Body of pancreas (tissue), 4 donors: Measurements from ENCODE around the gene TNIK. TPM values are rescaled to one million over a fixed set of nuclear protein-coding genes. Genes with fewer than 3 reads are reported as not detected.

Experiments
- ATAC-seq: fragments of 150-250 bp; one replicate; pipeline ENCODE4 v1.9.1; 2016
- DNase-seq, 4 donors: peaks; one replicate each; pipeline ENCODE4 v3.0.0-alpha.2; 2019
- H3K27ac ChIP-seq, 4 donors: fragments of 200-600 bp; sonication (generic); 1 replicate in 3 of 4; 2 replicates in 1 of 4; pipeline versions ENCODE4 v1.5.1 to v1.6.1; 2016 to 2019; ENCODE audit warnings: mild to moderate bottlenecking in 1 of 4, mixed read lengths in 1 of 4, moderate library complexity in 1 of 4
- H3K27me3 ChIP-seq, 2 donors: fragments of 200-600 bp; sonication (generic); one replicate each; pipeline ENCODE4 v1.6.0; 2016; ENCODE audit warnings: mild to moderate bottlenecking in 1 of 2
- H3K36me3 ChIP-seq, 2 donors: fragments of 200-600 bp; sonication (generic); replicated peaks in 1 of 2; 2 replicates each; pipeline ENCODE4 v1.5.1; 2016; ENCODE audit warnings: low read depth in 2 of 2; ENCODE audit not compliant: insufficient read depth in 1 of 2
- H3K4me1 ChIP-seq: fragments of 200-600 bp; sonication (generic); one replicate; pipeline ENCODE4 v1.6.0; 2016
- H3K4me3 ChIP-seq, 2 donors: fragments of 200-600 bp; sonication (generic); 1 replicate in 1 of 2; 2 replicates in 1 of 2; pipeline ENCODE4 v1.5.1; 2016 to 2019
- H3K9me3 ChIP-seq, 3 donors: fragments of 200-600 bp; sonication (generic); 1 replicate in 2 of 3; 2 replicates in 1 of 3; pipeline ENCODE4 v1.5.1; 2016
- POLR2A ChIP-seq, 3 donors: fragments of 450-650 bp; IDR thresholded peaks; one replicate each; pipeline ENCODE4 v1.6.1; 2016; ENCODE audit warnings: antibody characterized with exemption in 3 of 3, mild to moderate bottlenecking in 2 of 3
- WGBS, 2 donors: methylation state at CpG; one replicate each; pipeline ENCODE4 v1.1.5; 2017; 5-methylcytosine and 5-hydroxymethylcytosine counted together
- intact Hi-C: fragments of 100-400 bp; cut with DNase I; formaldehyde crosslinking; loops from one replicate; pipeline ENCODE4 v1.15.1; 2023
- total RNA-seq, 2 donors: library from RNA; depleted of rRNA; stranded (reverse); fragments of >200 nt; gene quantifications; one replicate each; pipeline ENCODE4 v1.1.0, GENCODE V29; 2016
- TF ChIP-seq, protein P1 (sequence below), 7 experiments: fragments of 450-650 bp in 4 of 7; fragments of 200-600 bp in 3 of 7; sonication (generic) in 3 of 7; IDR thresholded peaks; one replicate each; pipeline ENCODE4 v1.5.1; 2016 to 2019; ENCODE audit warnings: antibody characterized with exemption in 7 of 7

Gene TNIK
- total RNA-seq, 2 donors from 2014 or later, result 7.6 to 9.6 TPM

DNA sequence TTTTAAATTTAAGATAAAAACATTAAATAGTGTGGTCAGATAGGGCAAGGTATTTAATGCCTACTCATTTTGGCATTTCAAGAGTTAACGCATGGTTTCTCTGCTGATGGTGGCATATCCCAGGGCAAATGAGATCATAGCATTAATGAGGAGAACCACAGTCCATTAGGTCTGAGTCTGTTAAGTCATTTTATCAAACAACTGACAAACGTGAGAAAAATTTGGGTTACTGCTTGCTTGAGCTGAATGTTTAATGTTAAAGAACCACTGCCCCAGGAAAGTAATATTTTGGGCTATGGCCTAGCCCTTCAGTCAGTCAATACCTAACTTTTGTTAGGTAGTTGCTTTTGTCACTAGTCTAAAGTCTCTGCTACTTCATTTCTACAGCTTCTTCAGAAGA is 395.7 kb downstream of the TNIK start:
- DNase-seq, result no peak
- WGBS, 2 donors, result 52 to 56% methylated on average over 2 of the region's 2 CpGs
- no peak for ATAC-seq
- intact Hi-C loops, result no loop called here
- Histone ChIP-seq H3K9me3 (no peaks in the 10 kb centered on the region), H3K4me3 (no peak overlapping the region), H3K27me3 (no peaks in the 10 kb centered on the region), H3K36me3 (no peaks in the 10 kb centered on the region), H3K4me1 (no peaks in the 10 kb centered on the region), H3K27ac (no peak overlapping the region)
- TF ChIP-seq, protein P1, sequence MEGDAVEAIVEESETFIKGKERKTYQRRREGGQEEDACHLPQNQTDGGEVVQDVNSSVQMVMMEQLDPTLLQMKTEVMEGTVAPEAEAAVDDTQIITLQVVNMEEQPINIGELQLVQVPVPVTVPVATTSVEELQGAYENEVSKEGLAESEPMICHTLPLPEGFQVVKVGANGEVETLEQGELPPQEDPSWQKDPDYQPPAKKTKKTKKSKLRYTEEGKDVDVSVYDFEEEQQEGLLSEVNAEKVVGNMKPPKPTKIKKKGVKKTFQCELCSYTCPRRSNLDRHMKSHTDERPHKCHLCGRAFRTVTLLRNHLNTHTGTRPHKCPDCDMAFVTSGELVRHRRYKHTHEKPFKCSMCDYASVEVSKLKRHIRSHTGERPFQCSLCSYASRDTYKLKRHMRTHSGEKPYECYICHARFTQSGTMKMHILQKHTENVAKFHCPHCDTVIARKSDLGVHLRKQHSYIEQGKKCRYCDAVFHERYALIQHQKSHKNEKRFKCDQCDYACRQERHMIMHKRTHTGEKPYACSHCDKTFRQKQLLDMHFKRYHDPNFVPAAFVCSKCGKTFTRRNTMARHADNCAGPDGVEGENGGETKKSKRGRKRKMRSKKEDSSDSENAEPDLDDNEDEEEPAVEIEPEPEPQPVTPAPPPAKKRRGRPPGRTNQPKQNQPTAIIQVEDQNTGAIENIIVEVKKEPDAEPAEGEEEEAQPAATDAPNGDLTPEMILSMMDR (IDR thresholded peaks at IDR 0.05), result no peak
- no peak for TF ChIP-seq POLR2A (IDR thresholded peaks at IDR 0.05)

DNA sequence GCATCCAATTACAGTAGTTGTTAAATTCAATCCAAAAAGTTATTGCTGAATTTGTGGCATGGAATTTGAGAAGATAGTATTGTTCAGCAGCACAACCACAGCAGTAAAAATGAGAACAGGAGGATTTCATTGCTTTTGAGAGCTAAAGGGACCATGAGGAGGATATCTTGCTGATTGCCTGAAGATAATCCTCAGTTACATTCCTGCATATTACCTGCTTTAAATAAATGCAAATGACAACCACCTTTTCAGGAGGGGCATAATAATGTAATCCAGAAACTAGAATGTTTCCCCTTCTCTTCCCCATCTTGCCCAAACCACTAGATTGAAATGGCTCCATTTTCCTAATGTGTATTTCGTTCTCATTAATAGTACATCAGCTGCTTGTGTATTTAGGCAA is 398.5 kb downstream of the TNIK start:
- Histone ChIP-seq H3K27me3 (no peaks in the 10 kb centered on the region), H3K27ac (no peak overlapping the region), H3K4me1 (peaks cover 7% of the 10 kb centered on the region), H3K4me3 (no peak overlapping the region), H3K36me3 (no peaks in the 10 kb centered on the region), H3K9me3 (no peaks in the 10 kb centered on the region)
- TF ChIP-seq, protein P1 (IDR thresholded peaks at IDR 0.05), result no peak
- no peak for TF ChIP-seq POLR2A (IDR thresholded peaks at IDR 0.05)
- ATAC-seq (no peak), DNase-seq (no peak)
- intact Hi-C loops, result no loop called here
- 97 to 100% methylated on average over 1 of the region's 1 CpG for WGBS, 2 donors

DNA sequence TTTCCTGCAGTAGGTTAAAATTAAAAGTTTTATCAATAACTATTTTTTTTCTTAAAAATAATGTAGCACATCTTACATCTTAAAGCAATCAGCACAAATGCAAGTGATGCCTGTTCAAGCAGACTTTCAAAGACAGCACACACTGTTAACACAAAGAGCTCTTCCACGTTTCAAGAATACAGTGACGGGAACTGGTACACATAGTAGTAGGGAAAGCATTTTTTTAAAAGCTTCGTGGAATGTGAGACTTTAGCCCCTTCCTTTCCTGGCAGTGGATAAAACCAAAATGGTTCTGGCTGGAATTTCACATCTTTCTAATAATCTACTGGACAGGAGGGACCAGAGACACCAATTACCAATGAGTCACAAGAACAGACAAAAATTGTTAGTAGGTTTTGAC is 400.2 kb downstream of the TNIK start:
- no peak for DNase-seq
- ATAC-seq, result no peak
- H3K27ac ChIP-seq, result no peak overlapping the region
- H3K4me3 ChIP-seq, result no peak overlapping the region
- intact Hi-C loops, result loop anchor here (10.0 kb wide), 1 partner anchor 505 kb away; no protein-coding TSS in a partner anchor
- H3K9me3 ChIP-seq, result no peaks in the 10 kb centered on the region
- WGBS, 2 donors, result 80 to 92% methylated on average over 3 of the region's 3 CpGs
- TF ChIP-seq, protein P1 (IDR thresholded peaks at IDR 0.05), result no peak
- no peak for TF ChIP-seq POLR2A (IDR thresholded peaks at IDR 0.05)
- H3K36me3 ChIP-seq, result no peaks in the 10 kb centered on the region
- peaks cover 7% of the 10 kb centered on the region for H3K4me1 ChIP-seq
- H3K27me3 ChIP-seq, result no peaks in the 10 kb centered on the region

DNA sequence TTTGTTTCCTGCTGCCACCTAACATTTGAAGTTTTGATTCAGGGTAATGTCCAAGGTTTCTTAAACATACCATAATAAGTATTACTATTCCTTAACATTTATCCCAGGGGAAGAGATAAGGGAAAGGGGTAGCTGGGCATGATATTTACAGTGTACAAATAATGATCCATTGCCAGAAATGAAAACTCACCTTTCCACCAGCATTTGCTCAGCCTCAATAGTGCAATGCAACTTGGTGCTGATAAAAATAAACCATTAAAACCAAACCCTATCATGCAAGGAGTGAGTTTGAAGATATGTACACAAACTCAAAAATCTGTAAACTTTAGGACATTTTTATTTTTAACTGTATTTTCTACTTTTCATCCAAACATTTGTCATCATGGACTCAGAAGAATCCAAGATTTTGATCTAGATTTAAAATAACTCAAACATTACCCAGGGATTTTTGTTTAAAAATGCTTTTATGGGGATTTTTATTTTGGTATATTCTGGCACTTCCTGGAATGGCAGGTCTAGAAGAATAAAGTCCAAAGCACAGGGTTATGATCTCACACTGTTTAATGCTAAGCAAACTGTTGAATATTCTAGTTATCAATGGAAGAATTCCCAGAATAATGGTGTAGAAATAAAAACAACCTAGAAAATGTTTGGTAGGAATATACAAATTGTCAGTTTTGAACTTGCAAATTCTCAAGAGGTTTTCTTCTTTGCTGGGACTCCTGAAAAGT is 401.2 kb downstream of the TNIK start:
- Histone ChIP-seq H3K9me3 (no peaks in the 10 kb centered on the region), H3K27me3 (no peaks in the 10 kb centered on the region), H3K4me3 (no peak overlapping the region), H3K27ac (no peak overlapping the region), H3K4me1 (peaks cover 7% of the 10 kb centered on the region), H3K36me3 (no peaks in the 10 kb centered on the region)
- TF ChIP-seq POLR2A (IDR thresholded peaks at IDR 0.05), result no peak
- TF ChIP-seq, protein P1 (IDR thresholded peaks at IDR 0.05), result no peak
- DNase-seq, result no peak
- intact Hi-C loops, result loop anchor here (10.0 kb wide), 1 partner anchor 506 kb away; no protein-coding TSS in a partner anchor
- no peak for ATAC-seq

DNA sequence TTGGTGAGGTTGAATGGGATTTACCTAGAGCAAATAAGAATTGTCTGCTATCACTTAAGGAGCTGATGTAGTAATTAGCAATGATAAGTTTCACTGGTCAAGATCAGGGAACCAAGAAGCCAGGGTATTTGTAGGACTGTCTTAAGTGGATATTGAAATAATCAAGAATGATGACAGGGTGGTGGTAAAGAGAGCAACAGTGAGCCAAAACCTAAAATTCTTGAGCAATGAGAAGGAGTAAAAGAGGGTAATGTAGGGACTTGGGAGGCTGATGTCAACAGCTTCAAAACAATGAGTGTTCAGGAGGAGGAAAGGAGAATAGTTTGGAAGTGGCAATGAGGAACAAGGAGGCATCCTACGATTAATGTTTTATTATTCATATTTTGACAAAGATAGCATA is 402.1 kb downstream of the TNIK start:
- no peak for ATAC-seq
- DNase-seq, result no peak
- WGBS, 2 donors, result 88 to 96% methylated on average over 1 of the region's 1 CpG
- Histone ChIP-seq H3K4me1 (peaks cover 7% of the 10 kb centered on the region), H3K27me3 (no peaks in the 10 kb centered on the region), H3K9me3 (no peaks in the 10 kb centered on the region), H3K4me3 (no peak overlapping the region), H3K36me3 (no peaks in the 10 kb centered on the region), H3K27ac (no peak overlapping the region)
- no peak for TF ChIP-seq POLR2A (IDR thresholded peaks at IDR 0.05)
- TF ChIP-seq, protein P1 (IDR thresholded peaks at IDR 0.05), result no peak
- intact Hi-C loops, result loop anchor here (10.0 kb wide), 1 partner anchor 507 kb away; no protein-coding TSS in a partner anchor
